ENCODE measurements around the gene CAPN14.

DNA sequence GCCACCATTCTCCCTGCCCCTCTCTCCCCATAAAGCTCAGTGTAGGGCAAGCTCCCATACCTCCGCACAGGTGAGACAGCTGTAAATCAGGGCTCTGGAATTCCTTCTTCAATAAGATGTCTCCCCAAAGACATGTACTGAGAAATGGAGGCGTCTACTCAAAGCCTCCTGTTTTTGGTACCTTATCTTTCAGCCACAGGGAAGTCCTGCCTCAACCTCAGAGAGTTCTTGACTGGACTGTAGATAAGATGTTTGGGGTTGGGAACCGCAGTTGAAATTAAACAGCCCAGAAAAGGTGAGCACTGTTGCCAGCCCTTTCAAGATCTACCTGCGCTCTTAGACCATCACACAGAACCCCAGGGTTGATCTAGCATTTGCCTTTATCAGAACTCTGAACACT is 77.6 kb downstream of the CAPN14 start:
- no peak for TF ChIP-seq POLR2A (IDR thresholded peaks at IDR 0.05)
- TF ChIP-seq, protein P1, sequence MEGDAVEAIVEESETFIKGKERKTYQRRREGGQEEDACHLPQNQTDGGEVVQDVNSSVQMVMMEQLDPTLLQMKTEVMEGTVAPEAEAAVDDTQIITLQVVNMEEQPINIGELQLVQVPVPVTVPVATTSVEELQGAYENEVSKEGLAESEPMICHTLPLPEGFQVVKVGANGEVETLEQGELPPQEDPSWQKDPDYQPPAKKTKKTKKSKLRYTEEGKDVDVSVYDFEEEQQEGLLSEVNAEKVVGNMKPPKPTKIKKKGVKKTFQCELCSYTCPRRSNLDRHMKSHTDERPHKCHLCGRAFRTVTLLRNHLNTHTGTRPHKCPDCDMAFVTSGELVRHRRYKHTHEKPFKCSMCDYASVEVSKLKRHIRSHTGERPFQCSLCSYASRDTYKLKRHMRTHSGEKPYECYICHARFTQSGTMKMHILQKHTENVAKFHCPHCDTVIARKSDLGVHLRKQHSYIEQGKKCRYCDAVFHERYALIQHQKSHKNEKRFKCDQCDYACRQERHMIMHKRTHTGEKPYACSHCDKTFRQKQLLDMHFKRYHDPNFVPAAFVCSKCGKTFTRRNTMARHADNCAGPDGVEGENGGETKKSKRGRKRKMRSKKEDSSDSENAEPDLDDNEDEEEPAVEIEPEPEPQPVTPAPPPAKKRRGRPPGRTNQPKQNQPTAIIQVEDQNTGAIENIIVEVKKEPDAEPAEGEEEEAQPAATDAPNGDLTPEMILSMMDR (IDR thresholded peaks at IDR 0.05), result no peak

Measured in lower leg skin (tissue), 3 donors.